ENCODE measurements around the gene KIRREL3.

Gene KIRREL3

GRCh38 chr11:126638648-126639047 lies 361.9 kb downstream of the KIRREL3 start:
- no peaks in the 10 kb centered on the region for H3K9me3 ChIP-seq (ENCODE audit: control insufficient read depth in 1 of 2, low read length in 2 of 2)
- no peaks in the 10 kb centered on the region for H3K4me1 ChIP-seq (ENCODE audit: control insufficient read depth in 1 of 2, insufficient read depth in 2 of 2, low read length in 2 of 2)
- H3K36me3 ChIP-seq (ENCODE audit: control insufficient read depth in 1 of 2, insufficient read depth in 2 of 2, low read length in 2 of 2): no peaks in the 10 kb centered on the region
- no peak overlapping the region for H3K4me3 ChIP-seq (ENCODE audit: low read depth in 1 of 2, low read length in 2 of 2)
- no peak overlapping the region for H3K9ac ChIP-seq (ENCODE audit: low read depth in 1 of 2, low read length in 2 of 2)
- H3K27ac ChIP-seq (ENCODE audit: low read depth, low read length): no peak overlapping the region
- H3K27me3 ChIP-seq (ENCODE audit: control insufficient read depth in 1 of 2, insufficient read depth in 2 of 2, low read length in 2 of 2): peaks cover 11 to 13% of the 10 kb centered on the region in 2 donors

DNA sequence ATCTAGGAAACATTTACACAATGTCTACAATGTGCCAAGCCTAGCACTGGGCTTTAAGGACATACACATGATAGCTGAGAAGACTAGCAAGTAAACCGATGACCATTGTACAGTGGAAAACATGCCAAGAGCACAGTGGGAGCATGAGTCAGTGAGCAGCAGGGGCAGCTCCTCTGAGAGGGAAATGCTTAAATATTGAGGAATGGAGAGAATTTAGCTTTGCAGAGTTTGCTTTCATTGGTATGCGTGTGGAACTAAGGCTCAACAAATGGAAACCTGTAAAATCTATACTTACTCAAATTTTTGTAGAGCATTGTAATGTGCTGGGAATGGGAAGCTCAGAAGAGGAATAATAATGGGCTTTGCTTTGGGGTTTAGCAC lies 362.8 kb downstream of the KIRREL3 start:
- H3K36me3 ChIP-seq (ENCODE audit: control insufficient read depth in 1 of 2, insufficient read depth in 2 of 2, low read length in 2 of 2): no peaks in the 10 kb centered on the region
- no peak overlapping the region for H3K9ac ChIP-seq (ENCODE audit: low read depth in 1 of 2, low read length in 2 of 2)
- H3K4me3 ChIP-seq (ENCODE audit: low read depth in 1 of 2, low read length in 2 of 2): no peak overlapping the region
- H3K9me3 ChIP-seq (ENCODE audit: control insufficient read depth in 1 of 2, low read length in 2 of 2): no peaks in the 10 kb centered on the region
- no peak overlapping the region for H3K27ac ChIP-seq (ENCODE audit: low read depth, low read length)
- no peaks in the 10 kb centered on the region for H3K4me1 ChIP-seq (ENCODE audit: control insufficient read depth in 1 of 2, insufficient read depth in 2 of 2, low read length in 2 of 2)
- peaks cover 11 to 13% of the 10 kb centered on the region in 2 donors for H3K27me3 ChIP-seq (ENCODE audit: control insufficient read depth in 1 of 2, insufficient read depth in 2 of 2, low read length in 2 of 2)

GRCh38 chr11:126636911-126637794 lies 363.4 kb downstream of the KIRREL3 start:
- no peak overlapping the region for H3K27ac ChIP-seq (ENCODE audit: low read depth, low read length)
- no peak overlapping the region for H3K4me3 ChIP-seq (ENCODE audit: low read depth in 1 of 2, low read length in 2 of 2)
- H3K9me3 ChIP-seq (ENCODE audit: control insufficient read depth in 1 of 2, low read length in 2 of 2): no peaks in the 10 kb centered on the region
- H3K27me3 ChIP-seq (ENCODE audit: control insufficient read depth in 1 of 2, insufficient read depth in 2 of 2, low read length in 2 of 2): peaks cover 9 to 11% of the 10 kb centered on the region in 2 donors
- no peaks in the 10 kb centered on the region for H3K36me3 ChIP-seq (ENCODE audit: control insufficient read depth in 1 of 2, insufficient read depth in 2 of 2, low read length in 2 of 2)
- no peaks in the 10 kb centered on the region for H3K4me1 ChIP-seq (ENCODE audit: control insufficient read depth in 1 of 2, insufficient read depth in 2 of 2, low read length in 2 of 2)
- H3K9ac ChIP-seq (ENCODE audit: low read depth in 1 of 2, low read length in 2 of 2): no peak overlapping the region

GRCh38 chr11:126635511-126635910 lies 365.1 kb downstream of the KIRREL3 start:
- Histone ChIP-seq H3K4me3 (ENCODE audit: low read depth in 1 of 2, low read length in 2 of 2) (no peak overlapping the region), H3K4me1 (ENCODE audit: control insufficient read depth in 1 of 2, insufficient read depth in 2 of 2, low read length in 2 of 2) (peaks cover 0 to 3% of the 10 kb centered on the region in 2 donors), H3K27me3 (ENCODE audit: control insufficient read depth in 1 of 2, insufficient read depth in 2 of 2, low read length in 2 of 2) (peaks cover 8 to 11% of the 10 kb centered on the region in 2 donors), H3K9me3 (ENCODE audit: control insufficient read depth in 1 of 2, low read length in 2 of 2) (no peaks in the 10 kb centered on the region), H3K9ac (ENCODE audit: low read depth in 1 of 2, low read length in 2 of 2) (no peak overlapping the region), H3K36me3 (ENCODE audit: control insufficient read depth in 1 of 2, insufficient read depth in 2 of 2, low read length in 2 of 2) (no peaks in the 10 kb centered on the region), H3K27ac (ENCODE audit: low read depth, low read length) (no peak overlapping the region)

GRCh38 chr11:126634963-126635362 lies 365.6 kb downstream of the KIRREL3 start:
- H3K4me1 ChIP-seq (ENCODE audit: control insufficient read depth in 1 of 2, insufficient read depth in 2 of 2, low read length in 2 of 2): peaks cover 0 to 4% of the 10 kb centered on the region in 2 donors
- no peak overlapping the region for H3K27ac ChIP-seq (ENCODE audit: low read depth, low read length)
- H3K9me3 ChIP-seq (ENCODE audit: control insufficient read depth in 1 of 2, low read length in 2 of 2): no peaks in the 10 kb centered on the region
- no peak overlapping the region for H3K4me3 ChIP-seq (ENCODE audit: low read depth in 1 of 2, low read length in 2 of 2)
- H3K9ac ChIP-seq (ENCODE audit: low read depth in 1 of 2, low read length in 2 of 2): no peak overlapping the region
- no peaks in the 10 kb centered on the region for H3K36me3 ChIP-seq (ENCODE audit: control insufficient read depth in 1 of 2, insufficient read depth in 2 of 2, low read length in 2 of 2)
- peaks cover 8 to 11% of the 10 kb centered on the region in 2 donors for H3K27me3 ChIP-seq (ENCODE audit: control insufficient read depth in 1 of 2, insufficient read depth in 2 of 2, low read length in 2 of 2)

- H3K27ac ChIP-seq (ENCODE audit: low read depth, low read length): no peak overlapping the region
- no peak overlapping the region for H3K9ac ChIP-seq (ENCODE audit: low read depth in 1 of 2, low read length in 2 of 2)
- H3K4me3 ChIP-seq (ENCODE audit: low read depth in 1 of 2, low read length in 2 of 2): no peak overlapping the region
- H3K36me3 ChIP-seq (ENCODE audit: control insufficient read depth in 1 of 2, insufficient read depth in 2 of 2, low read length in 2 of 2): no peaks in the 10 kb centered on the region
- H3K27me3 ChIP-seq (ENCODE audit: control insufficient read depth in 1 of 2, insufficient read depth in 2 of 2, low read length in 2 of 2): peaks cover 8 to 11% of the 10 kb centered on the region in 2 donors
- no peaks in the 10 kb centered on the region for H3K9me3 ChIP-seq (ENCODE audit: control insufficient read depth in 1 of 2, low read length in 2 of 2)
- peaks cover 8 to 17% of the 10 kb centered on the region in 2 donors for H3K4me1 ChIP-seq (ENCODE audit: control insufficient read depth in 1 of 2, insufficient read depth in 2 of 2, low read length in 2 of 2)
These were observed 367.2 kb downstream of the KIRREL3 start for GRCh38 chr11:126633330-126633729.

DNA sequence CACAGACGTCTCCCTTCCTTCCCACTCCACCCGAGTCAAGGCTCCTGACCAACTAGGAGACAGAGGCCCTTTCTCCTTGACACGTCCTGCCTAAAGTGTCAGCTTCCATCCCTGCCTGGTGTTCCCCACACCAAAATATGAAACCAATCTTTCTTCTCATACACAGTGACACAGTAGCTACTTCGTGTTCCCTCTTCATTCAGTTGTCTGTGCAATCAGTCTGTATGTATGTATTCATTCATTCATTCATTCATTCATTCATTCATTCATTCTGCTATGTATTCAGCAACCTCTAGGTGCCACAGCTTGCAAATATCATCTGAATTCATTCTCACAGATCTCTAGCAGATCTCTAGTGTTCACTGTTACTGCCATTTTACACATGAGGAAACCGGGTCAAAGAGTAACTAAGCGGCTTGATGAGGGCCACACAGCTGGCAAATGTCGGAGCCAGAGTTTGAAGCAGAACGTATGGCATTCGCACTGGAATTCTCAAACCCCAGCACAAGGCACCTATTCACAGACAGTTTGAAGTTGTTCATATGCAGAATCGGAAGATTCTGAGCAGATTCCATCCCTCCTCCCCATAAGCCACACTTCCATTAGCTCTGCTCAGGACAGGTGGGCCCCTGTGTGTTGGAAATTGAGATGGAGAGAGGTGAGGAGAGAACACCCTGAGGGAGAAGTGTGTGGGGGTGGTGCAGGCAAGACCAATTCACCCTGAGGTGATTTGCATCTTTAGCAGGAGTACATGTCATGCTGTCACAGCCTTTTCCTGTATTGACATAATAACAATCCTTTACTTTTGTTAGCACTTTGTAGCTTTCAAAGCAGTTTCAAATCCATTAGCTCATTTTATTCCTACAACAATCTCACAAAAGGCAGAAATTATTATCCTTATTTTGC lies 369.4 kb downstream of the KIRREL3 start:
- Histone ChIP-seq H3K9me3 (ENCODE audit: control insufficient read depth in 1 of 2, low read length in 2 of 2) (no peaks in the 10 kb centered on the region), H3K27ac (ENCODE audit: low read depth, low read length) (no peak overlapping the region), H3K9ac (ENCODE audit: low read depth in 1 of 2, low read length in 2 of 2) (no peak overlapping the region), H3K27me3 (ENCODE audit: control insufficient read depth in 1 of 2, insufficient read depth in 2 of 2, low read length in 2 of 2) (peaks cover 0 to 7% of the 10 kb centered on the region in 2 donors), H3K36me3 (ENCODE audit: control insufficient read depth in 1 of 2, insufficient read depth in 2 of 2, low read length in 2 of 2) (no peaks in the 10 kb centered on the region), H3K4me1 (ENCODE audit: control insufficient read depth in 1 of 2, insufficient read depth in 2 of 2, low read length in 2 of 2) (peaks cover 13 to 20% of the 10 kb centered on the region in 2 donors), H3K4me3 (ENCODE audit: low read depth in 1 of 2, low read length in 2 of 2) (no peak overlapping the region)

DNA sequence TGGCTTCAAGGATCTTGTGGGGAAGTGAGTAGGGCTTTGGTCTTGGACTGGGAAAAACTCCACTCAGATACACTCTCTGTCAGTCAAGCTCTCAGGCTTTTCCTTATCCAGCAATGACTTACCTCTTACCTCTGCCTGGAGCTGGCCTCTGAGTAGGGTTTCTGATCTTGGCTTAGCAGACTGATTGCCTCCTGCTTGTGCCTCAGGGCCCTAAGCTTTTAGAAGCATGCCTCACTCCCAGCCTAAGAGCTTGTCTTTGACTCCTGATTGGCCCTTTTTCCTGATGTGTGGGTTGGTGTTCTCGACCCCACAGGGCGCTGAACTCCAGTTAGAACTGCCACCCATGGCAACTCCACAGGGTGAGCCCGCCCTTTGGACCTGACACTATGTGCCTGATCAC lies 370.1 kb downstream of the KIRREL3 start:
- Histone ChIP-seq H3K27ac (ENCODE audit: low read depth, low read length) (no peak overlapping the region), H3K27me3 (ENCODE audit: control insufficient read depth in 1 of 2, insufficient read depth in 2 of 2, low read length in 2 of 2) (peaks cover 0 to 7% of the 10 kb centered on the region in 2 donors), H3K9me3 (ENCODE audit: control insufficient read depth in 1 of 2, low read length in 2 of 2) (no peaks in the 10 kb centered on the region), H3K4me1 (ENCODE audit: control insufficient read depth in 1 of 2, insufficient read depth in 2 of 2, low read length in 2 of 2) (peaks cover 14 to 23% of the 10 kb centered on the region in 2 donors), H3K4me3 (ENCODE audit: low read depth in 1 of 2, low read length in 2 of 2) (no peak overlapping the region), H3K9ac (ENCODE audit: low read depth in 1 of 2, low read length in 2 of 2) (no peak overlapping the region), H3K36me3 (ENCODE audit: control insufficient read depth in 1 of 2, insufficient read depth in 2 of 2, low read length in 2 of 2) (no peaks in the 10 kb centered on the region)

DNA sequence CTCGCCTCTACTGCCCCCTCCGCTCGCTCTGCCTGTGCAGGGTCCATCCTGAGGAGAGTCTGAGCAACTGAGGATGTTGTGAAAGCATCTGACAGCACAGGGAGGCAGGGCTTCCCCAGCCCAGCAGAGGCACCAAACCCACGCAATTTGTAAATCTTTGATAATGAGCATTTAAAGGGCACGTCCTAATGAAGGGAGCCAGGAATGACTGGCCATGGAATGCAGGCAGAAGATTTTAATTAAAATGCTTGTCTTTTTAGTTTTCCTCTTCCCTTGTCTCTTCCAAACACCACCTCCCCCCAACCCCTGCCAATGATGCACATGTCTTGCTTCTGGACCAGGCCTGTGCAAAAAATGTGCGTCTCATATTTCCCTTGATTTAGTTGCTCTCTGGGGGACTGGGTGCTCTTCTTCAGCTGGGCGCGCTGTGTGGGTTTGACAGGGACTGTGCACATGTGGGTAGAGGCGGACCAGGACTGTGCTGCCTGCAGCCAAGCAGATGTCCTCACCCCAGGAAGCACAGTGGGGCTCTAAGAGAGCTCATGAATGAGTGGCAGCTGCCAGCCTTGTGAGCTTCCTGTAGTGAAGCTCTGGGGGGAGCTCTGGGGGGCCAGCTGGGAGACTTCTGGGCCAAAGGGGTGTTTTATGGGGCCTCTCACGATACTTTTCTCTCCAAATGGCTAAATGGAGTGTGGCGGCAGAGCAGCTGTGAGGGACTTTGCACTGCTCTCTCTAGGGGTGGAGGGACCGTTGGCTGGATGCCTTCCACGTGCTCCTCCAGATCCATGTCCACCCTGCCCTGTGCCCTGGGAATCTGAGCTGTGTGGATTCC lies 371.6 kb downstream of the KIRREL3 start:
- peaks cover 0 to 5% of the 10 kb centered on the region in 2 donors for H3K27me3 ChIP-seq (ENCODE audit: control insufficient read depth in 1 of 2, insufficient read depth in 2 of 2, low read length in 2 of 2)
- H3K36me3 ChIP-seq (ENCODE audit: control insufficient read depth in 1 of 2, insufficient read depth in 2 of 2, low read length in 2 of 2): no peaks in the 10 kb centered on the region
- H3K27ac ChIP-seq (ENCODE audit: low read depth, low read length): no peak overlapping the region
- H3K9me3 ChIP-seq (ENCODE audit: control insufficient read depth in 1 of 2, low read length in 2 of 2): no peaks in the 10 kb centered on the region
- no peak overlapping the region for H3K9ac ChIP-seq (ENCODE audit: low read depth in 1 of 2, low read length in 2 of 2)
- peaks cover 14 to 23% of the 10 kb centered on the region in 2 donors for H3K4me1 ChIP-seq (ENCODE audit: control insufficient read depth in 1 of 2, insufficient read depth in 2 of 2, low read length in 2 of 2)
- H3K4me3 ChIP-seq (ENCODE audit: low read depth in 1 of 2, low read length in 2 of 2): no peak overlapping the region
